NT2/D1 (cell line): ENCODE data around the gene SLC1A2.

Source experiments
- DNase-seq: peaks from one replicate; pipeline ENCODE4 v3.0.0-alpha.2; 2011; ENCODE audit warnings: low read depth, low spot score
- H3K27me3 ChIP-seq: 2 replicates; pipeline ENCODE4 v1.6.0; 2011; ENCODE audit warnings: mild to moderate bottlenecking; ENCODE audit not compliant: insufficient read length, insufficient read depth
- H3K36me3 ChIP-seq: 2 replicates; pipeline ENCODE4 v1.6.1; 2011; ENCODE audit warnings: mild to moderate bottlenecking, low read length, mixed read lengths; ENCODE audit not compliant: insufficient read depth, insufficient read length
- H3K4me1 ChIP-seq: 2 replicates; pipeline ENCODE4 v1.5.1; 2011; ENCODE audit not compliant: insufficient read depth, insufficient read length
- H3K4me3 ChIP-seq: 2 replicates; pipeline ENCODE4 v1.5.1; 2011; ENCODE audit warnings: low read depth; ENCODE audit not compliant: insufficient read length
- H3K9ac ChIP-seq: 2 replicates; pipeline ENCODE4 v1.6.0; 2011; ENCODE audit warnings: low read depth; ENCODE audit not compliant: insufficient read length
- H3K9me3 ChIP-seq: 2 replicates; pipeline ENCODE4 v1.5.1; 2011; ENCODE audit warnings: mild to moderate bottlenecking, low read length; ENCODE audit not compliant: insufficient read depth
- SUZ12 ChIP-seq: IDR thresholded peaks from 2 replicates; pipeline ENCODE4 v1.6.1; 2011; ENCODE audit not compliant: insufficient read length, insufficient read depth; ENCODE audit errors: extremely low read depth
- YY1 ChIP-seq: IDR thresholded peaks from 2 replicates; pipeline ENCODE4 v1.6.1; 2011; ENCODE audit not compliant: insufficient read length, insufficient read depth
- ZNF274 ChIP-seq: IDR thresholded peaks from 2 replicates; pipeline ENCODE4 v1.6.1; 2011; ENCODE audit warnings: mild to moderate bottlenecking, low read depth, low read length

SLC1A2 gene

GRCh38 chr11:35391922-35392688 lies 27.3 kb downstream of the SLC1A2 start:
- H3K4me1 ChIP-seq, result no peaks in the 10 kb centered on the region
- no peaks in the 10 kb centered on the region for H3K36me3 ChIP-seq
- no peaks in the 10 kb centered on the region for H3K27me3 ChIP-seq
- peak; percentile 56 for DNase-seq
- no peaks in the 10 kb centered on the region for H3K9me3 ChIP-seq
- TF ChIP-seq YY1, result no peak
- no peak for TF ChIP-seq SUZ12
- no peak for TF ChIP-seq ZNF274
- no peak overlapping the region for H3K9ac ChIP-seq
- no peak overlapping the region for H3K4me3 ChIP-seq

GRCh38 chr11:35390737-35391682 lies 28.3 kb downstream of the SLC1A2 start:
- Histone ChIP-seq H3K4me1 (no peaks in the 10 kb centered on the region), H3K36me3 (no peaks in the 10 kb centered on the region), H3K9ac (no peak overlapping the region), H3K4me3 (no peak overlapping the region), H3K9me3 (no peaks in the 10 kb centered on the region), H3K27me3 (no peaks in the 10 kb centered on the region)
- no peak for DNase-seq
- TF ChIP-seq ZNF274 (no peak), YY1 (no peak), SUZ12 (no peak)

GRCh38 chr11:35389897-35390465 lies 29.4 kb downstream of the SLC1A2 start:
- Histone ChIP-seq H3K9ac (no peak overlapping the region), H3K9me3 (no peaks in the 10 kb centered on the region), H3K27me3 (no peaks in the 10 kb centered on the region), H3K4me3 (no peak overlapping the region), H3K36me3 (no peaks in the 10 kb centered on the region), H3K4me1 (no peaks in the 10 kb centered on the region)
- TF ChIP-seq SUZ12 (no peak), ZNF274 (no peak), YY1 (no peak)
- DNase-seq, result no peak

GRCh38 chr11:35389112-35389511 lies 30.2 kb downstream of the SLC1A2 start:
- no peaks in the 10 kb centered on the region for H3K27me3 ChIP-seq
- H3K36me3 ChIP-seq, result no peaks in the 10 kb centered on the region
- no peak overlapping the region for H3K9ac ChIP-seq
- TF ChIP-seq SUZ12 (no peak), YY1 (no peak), ZNF274 (no peak)
- no peaks in the 10 kb centered on the region for H3K4me1 ChIP-seq
- H3K4me3 ChIP-seq, result no peak overlapping the region
- no peak for DNase-seq
- H3K9me3 ChIP-seq, result no peaks in the 10 kb centered on the region

GRCh38 chr11:35388061-35388460 lies 31.3 kb downstream of the SLC1A2 start:
- Histone ChIP-seq H3K36me3 (no peaks in the 10 kb centered on the region), H3K9ac (no peak overlapping the region), H3K27me3 (no peaks in the 10 kb centered on the region), H3K4me1 (no peaks in the 10 kb centered on the region), H3K9me3 (no peaks in the 10 kb centered on the region), H3K4me3 (no peak overlapping the region)
- no peak for TF ChIP-seq YY1
- TF ChIP-seq ZNF274, result no peak
- no peak for TF ChIP-seq SUZ12
- no peak for DNase-seq

GRCh38 chr11:35387111-35387982 lies 32.0 kb downstream of the SLC1A2 start:
- no peak for DNase-seq
- H3K4me3 ChIP-seq, result no peak overlapping the region
- no peaks in the 10 kb centered on the region for H3K36me3 ChIP-seq
- no peaks in the 10 kb centered on the region for H3K9me3 ChIP-seq
- no peaks in the 10 kb centered on the region for H3K4me1 ChIP-seq
- H3K9ac ChIP-seq, result no peak overlapping the region
- no peaks in the 10 kb centered on the region for H3K27me3 ChIP-seq
- no peak for TF ChIP-seq YY1
- no peak for TF ChIP-seq ZNF274
- no peak for TF ChIP-seq SUZ12
